ENCODE data around the gene FGF1.

The FGF1 gene

GRCh38 chr5:142569905-142570304, 116.0 kb downstream of the FGF1 start:
- no peak for DNase-seq

- DNase-seq = no peak
These were observed 116.9 kb downstream of the FGF1 start for GRCh38 chr5:142568996-142569335.

- DNase-seq = no peak
These were observed 117.5 kb downstream of the FGF1 start for GRCh38 chr5:142568283-142568995.

- DNase-seq = no peak
These were observed 124.3 kb downstream of the FGF1 start for GRCh38 chr5:142561486-142562097.

- DNase-seq = no peak
These were observed 124.9 kb downstream of the FGF1 start for GRCh38 chr5:142561029-142561428.

GRCh38 chr5:142552107-142552506, 133.8 kb downstream of the FGF1 start:
- DNase-seq = no peak

GRCh38 chr5:142551338-142552067, 134.4 kb downstream of the FGF1 start:
- DNase-seq = no peak

- no peak for DNase-seq
These were observed 135.4 kb downstream of the FGF1 start for GRCh38 chr5:142550471-142550870.

- DNase-seq = no peak
These were observed 136.1 kb downstream of the FGF1 start for GRCh38 chr5:142549834-142550233.

GRCh38 chr5:142548739-142549275, 137.1 kb downstream of the FGF1 start:
- DNase-seq = peak in 2 of 5 experiments; percentile 12 to 42

GRCh38 chr5:142547445-142548380, 138.2 kb downstream of the FGF1 start:
- DNase-seq = no peak

GRCh38 chr5:142545650-142546322, 140.1 kb downstream of the FGF1 start:
- DNase-seq = no peak

GRCh38 chr5:142544946-142545649, 140.8 kb downstream of the FGF1 start:
- DNase-seq = no peak

GRCh38 chr5:142544071-142544753, 141.7 kb downstream of the FGF1 start:
- DNase-seq = no peak

GRCh38 chr5:142542906-142543305, 143.0 kb downstream of the FGF1 start:
- no peak for DNase-seq

All from T-helper 2 cell (primary cell).